CD4-positive, alpha-beta T cell treated with Interleukin-12 subunit alpha and Interleukin-12 subunit beta, for 1 hour (primary cell): ENCODE measurements around the gene MEST.
"Not testable (repeated sequence)": the region's sequence is repeated elsewhere in the genome, so short reads cannot be mapped to it uniquely, and the experiment has no call there.

Source experiments
- DNase-seq: peaks from one replicate; pipeline ENCODE4 v3.0.0-alpha.2; 2020

MEST gene

DNA sequence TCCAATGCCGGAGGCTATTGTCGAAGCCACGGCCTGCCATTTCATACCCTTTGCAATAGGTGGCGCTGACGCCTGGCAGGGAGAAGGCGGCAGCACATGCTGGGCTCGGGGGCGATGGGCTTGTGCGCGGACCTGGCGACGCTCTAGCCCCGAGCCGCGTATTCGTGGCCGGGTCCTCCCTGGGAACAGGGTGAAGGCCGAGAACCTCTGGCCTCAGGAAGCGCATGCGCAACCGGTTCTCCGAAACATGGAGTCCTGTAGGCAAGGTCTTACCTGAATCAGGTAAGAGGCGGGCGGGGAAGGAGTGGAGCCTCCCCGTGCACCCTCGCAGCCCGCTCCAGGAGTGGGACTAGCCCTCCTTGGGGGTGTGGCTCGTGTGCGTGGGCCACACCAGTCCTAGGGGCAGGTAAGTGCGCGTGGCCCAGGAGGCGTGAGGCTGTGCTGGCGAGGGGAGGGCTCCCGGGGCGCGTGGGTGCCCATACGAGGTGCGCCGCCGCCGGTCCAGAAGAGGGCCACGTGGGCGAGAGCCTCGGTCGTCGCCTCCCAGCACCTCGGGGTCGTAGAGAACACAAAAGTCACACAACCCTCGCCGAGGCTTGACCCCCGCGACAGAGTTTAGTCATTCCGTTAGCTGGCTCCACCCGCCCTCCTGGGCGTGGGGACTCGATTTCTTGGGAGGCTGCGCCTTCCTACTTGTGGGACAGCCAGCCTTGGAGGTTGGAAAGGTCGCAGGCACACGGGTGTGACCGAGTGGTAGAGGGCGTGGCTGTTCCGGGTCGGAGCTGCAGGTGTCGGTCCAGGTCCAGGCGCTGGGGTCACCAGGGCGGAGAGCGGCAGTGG lies 5.6 kb upstream of the MEST start:
- DNase-seq: peak; percentile 65

DNA sequence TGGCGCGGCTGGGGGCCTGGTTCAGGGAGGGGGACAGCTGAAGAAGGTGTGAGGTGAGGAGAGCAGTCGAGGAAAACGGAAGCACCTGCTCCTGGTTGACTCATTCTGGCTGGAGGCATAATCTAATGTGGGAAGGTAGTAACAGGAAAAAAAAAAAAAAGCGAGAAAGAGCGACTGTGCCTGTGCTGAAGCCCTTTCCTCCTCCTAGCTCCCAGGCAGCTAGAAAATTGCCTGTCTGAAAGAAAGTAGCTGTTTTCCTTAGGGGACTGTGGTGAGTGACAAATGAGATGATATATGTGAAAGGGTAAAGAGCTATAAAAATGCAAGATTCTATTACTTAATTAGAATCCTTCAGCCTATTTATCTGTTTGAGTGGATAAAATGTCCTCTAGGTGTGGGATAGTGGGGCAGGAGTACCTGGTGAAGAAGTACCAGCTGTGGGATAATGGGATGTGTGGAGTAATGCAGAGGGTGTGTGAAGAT lies 4.9 kb upstream of the MEST start:
- no peak for DNase-seq

DNA sequence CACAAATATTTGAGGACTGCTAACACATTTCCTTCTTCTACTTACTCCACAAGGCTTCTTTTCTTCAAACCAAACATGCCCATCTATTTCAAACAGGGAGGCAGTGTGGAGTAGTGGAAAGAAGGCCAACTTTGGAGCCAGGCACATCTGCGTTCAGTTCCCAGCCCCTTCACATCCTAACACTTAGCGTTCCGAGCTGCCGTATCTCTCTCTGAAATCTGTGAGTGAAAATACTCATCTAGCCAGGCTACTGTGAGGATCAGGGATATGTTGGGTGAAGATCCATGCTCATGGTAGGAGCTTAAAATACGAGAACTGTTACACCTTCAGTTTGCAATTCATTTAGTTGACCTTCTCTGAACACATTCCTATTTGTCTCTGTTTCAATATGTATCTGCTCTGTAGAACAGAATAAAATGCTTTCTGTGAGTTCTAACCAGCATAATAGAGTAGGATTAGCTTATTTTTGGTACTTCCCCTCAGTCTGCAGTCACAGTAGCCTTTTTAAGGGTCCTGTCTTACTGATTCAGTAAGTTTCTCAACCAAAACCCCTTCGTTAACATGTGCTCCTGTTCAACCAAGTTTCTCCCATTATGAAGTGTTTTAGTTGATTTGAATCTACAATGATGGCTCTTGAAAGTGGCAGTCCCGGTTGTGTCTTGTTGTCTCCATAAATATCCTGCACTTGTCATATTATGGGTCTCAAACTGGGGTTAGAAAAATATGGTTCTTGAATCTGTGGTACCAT lies 3.3 kb upstream of the MEST start:
- no peak for DNase-seq

DNA sequence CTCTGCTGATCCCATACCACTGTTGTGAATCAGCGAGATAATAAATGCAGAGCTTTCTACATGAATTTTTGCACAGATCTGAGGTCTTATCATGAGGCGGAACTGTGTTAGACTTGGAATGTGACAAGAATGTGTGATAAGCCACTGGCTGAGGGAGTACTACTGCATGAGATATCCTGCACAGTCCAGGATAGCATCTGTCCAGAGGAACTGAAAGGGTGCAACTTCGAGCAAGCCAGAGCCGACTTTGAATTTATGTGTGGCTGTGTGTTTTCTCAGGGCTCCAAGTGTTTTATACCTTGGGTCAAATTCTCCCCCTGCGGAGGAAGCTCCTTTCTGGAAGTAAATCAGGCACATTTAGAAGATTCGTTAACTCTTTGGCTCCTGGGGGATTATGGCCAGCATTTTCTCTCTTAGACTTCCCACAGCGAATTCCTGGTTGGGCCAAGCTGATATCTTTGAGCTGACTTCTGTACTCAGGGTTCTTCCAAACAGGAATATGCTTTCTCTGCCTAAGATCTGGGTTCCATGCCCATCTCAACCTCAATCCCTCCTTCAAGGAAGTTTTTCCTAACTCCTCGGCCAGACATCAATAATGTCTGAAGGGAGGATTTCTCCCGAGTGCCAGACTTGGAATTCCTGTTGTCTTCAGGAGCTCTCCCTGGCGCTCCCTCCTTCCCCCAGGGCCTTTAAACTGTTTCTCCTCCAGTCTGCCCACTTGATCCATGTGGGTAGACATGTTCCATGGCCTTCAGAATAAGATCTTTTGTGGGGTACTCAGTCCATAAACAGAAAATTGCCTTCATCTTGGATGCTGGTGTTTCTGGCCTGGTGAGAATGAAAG lies 2.5 kb upstream of the MEST start:
- DNase-seq: no peak

DNA sequence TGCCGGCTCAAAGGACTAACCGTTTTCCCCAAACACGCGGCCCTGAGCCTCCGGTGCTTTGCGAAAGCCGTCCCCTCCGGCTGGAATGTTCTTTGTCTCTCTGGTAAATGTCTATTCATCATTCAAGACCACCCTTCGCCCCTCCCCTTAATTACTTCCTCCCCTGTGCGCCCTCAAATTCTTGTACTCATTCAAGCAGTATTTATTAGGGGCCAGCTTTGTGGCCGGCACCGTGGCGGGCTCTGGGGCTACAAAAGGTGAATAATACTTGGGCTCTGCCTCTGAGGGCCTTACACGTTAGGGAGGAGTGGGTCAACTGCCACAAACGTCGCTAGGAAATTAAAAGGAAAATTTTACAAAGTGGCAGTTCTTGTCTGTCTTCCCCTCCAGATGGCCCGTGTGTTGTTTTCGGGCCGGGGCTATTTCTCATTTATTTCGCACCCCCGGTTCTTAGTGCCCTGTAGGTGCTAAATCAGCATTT lies 1.5 kb upstream of the MEST start:
- DNase-seq: no peak

DNA sequence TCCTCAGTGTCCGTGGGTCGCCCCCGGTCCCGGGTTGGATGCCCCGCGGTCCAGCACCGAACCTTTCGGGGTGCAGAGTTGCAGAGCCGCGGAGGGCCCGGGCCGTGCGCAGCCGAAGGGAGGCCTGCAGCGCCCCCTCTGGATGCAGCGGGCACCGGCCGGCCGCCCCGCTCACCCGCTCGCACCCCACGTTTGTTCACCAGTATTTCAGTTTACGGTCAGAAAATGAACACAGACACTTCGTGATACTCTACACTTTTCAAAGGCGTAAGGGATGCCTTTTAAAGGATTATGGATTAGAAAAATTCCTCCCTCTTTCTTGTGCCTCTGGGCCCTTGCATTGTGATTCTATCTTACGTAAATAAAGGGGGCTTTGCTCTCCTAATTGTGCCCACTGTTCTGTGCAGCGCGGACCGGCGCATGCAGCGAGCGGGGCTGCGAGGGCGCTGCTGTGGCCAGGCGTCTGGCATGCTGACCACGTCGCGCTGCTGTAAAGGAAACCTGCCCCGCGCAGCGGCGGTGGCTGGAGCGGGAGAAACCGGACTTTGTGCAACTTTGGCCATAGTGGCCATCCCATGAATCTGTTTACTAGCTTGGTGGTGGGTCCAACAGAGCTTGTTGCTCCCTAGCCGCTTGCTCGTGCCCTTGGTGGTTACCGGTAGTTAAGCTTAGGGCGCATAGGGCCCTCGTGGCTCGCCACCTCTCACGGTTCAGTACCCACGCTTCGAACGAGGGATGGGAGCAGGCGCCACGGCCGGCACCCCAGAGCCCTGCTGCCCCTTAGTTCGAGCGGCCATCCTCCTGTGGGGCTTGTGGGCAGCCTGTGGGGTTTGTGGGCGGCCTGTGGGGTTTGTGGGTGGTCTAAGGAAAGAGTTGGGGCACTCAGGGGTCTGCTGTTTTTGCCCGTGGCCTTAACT lies 739 bp upstream of the MEST start:
- peak; percentile 13 for DNase-seq

DNA sequence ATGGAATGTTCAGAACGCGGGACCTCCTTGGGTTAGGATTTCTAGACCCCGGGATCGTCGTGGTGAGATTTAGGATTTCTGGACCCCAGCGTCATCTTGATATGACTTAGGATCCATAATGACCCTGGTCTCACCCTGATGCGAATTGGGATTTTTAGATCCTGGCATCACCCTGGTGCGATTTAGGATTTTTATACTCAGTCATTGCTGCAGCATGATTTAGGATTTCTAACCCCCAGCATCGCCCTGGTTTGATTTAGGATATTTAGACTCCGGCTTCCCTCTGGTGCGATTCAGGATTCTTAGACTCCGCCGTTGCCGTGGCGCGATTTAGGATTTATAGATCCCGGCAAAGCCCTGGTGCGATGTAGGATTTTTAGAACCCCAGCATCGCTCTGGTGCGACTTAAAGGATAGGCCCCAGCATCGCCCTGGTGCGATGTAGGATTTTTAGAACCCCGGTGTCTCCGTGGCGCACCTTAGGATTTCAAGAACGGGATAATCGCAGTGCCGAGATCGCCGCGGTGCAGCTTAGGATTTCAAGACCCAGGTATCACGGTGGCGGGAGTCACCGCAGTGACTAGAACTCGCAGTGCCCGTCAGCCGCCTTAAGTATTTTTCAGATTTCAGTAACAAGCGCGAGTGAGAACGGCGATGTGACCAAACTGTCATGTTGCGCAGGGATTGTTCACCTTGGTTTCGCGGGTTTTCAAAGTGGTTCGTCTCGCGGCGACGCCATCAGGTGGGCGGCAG lies 814 bp downstream of the MEST start:
- DNase-seq: no peak

DNA sequence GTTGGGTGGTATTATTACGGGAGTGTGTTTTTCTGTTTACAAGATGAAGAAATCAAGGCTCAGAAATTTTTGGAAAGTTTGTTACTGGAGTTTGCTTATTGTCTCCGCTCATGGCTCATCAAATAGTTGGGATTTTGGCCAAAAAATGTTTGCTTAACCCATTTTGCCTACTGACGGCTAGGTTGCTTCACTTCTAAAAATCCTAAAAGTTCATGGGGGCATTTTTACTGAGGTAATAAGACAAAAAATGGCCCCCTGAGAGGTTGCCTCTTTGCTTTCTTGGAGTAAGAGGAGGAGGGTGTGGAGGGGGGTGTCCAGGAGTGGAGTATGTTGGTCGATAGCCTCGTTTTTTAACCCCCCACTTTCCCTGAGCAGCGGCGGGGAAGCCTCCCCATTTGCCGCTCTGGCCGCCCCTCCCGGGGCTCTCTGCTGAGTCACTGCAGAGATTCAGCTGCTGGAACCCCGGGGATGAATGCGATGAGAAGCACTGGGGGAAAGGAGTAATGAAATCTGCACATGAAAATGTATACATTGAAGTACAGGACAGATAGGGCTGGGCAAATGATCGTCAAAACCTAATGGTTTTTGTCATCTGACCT lies 1.5 kb downstream of the MEST start:
- DNase-seq: no peak

DNA sequence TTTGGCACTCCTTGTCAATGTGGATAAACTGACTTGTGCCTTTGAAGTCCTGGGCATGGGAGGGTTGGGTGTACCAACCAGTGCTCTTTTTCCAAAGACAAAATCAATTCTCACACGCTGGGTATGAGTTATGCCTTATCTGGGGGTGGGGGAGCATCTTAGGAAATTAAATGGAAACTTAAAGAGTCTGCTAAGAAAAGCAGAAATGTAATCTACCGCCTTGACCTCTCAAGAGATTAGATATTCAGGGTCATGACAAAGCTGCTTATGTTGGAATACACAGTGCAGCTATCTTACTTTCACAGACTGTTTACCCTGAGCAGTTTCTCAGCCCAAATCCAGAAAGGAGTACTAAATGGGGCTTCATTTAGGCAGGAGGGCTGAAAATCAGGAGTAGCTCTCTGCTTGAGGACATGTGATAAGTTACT lies 2.6 kb downstream of the MEST start:
- DNase-seq: no peak

DNA sequence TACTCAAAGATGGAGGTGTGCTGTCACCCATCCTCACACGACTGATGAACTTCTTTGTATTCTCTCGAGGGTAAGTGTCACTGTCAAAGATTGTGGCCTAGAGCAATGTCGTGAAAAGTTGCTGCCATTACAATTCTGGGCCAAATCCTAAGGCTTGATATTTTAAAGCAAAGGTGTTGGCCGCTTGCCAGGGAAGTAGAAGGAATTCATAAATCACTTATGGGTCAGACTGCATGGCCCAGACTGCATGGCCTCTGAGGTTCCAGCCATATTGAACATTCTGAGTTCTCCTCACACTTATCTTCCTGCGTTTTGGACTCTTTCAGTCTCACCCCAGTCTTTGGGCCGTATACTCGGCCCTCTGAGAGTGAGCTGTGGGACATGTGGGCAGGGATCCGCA lies 8.6 kb downstream of the MEST start:
- DNase-seq: no peak

DNA sequence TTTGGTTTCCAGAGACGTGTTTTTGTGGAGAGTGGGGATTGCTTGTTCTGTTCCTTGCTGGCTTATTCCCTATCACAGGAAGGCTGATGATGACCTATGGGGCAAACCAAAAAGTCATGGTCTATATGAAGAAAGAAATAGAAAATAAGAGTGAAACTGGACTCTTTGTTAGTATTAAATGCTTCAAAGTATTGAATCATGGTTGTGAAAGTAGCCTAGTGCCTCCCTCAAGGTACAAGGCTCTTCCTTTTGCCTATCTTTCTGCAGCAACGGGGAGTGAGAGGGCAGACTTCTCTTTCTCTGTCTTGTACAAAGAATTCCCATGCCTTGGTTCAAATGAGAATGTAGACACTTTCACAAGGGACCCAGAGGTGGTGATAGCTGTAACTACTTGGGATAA lies 9.0 kb downstream of the MEST start:
- DNase-seq: no peak

DNA sequence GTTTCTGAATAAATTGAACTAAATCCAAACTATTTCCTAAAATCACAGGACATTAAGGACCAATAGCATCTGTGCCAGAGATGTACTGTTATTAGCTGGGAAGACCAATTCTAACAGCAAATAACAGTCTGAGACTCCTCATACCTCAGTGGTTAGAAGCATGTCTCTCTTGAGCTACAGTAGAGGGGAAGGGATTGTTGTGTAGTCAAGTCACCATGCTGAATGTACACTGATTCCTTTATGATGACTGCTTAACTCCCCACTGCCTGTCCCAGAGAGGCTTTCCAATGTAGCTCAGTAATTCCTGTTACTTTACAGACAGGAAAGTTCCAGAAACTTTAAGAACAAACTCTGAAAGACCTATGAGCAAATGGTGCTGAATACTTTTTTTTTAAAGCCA lies 13.9 kb downstream of the MEST start:
- DNase-seq: no peak

DNA sequence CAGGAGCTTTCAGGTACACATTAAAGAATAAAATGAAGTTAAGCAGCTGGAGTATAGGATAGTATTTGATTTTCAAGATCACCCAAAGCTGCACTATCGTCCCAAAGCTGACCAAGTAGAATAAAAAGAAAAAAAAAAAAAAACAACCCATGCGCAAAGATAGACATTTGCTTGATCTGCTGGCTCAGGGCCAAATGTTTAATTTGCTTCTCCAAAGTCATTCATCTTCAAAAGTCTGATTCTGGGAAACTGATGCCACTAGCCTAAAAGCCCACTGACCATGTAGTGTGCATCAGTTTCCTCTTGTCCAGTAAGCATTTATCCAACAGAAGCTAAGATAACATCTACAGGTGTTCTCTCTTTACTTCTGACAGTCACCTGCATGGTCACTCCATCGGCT lies 14.5 kb downstream of the MEST start:
- no peak for DNase-seq

DNA sequence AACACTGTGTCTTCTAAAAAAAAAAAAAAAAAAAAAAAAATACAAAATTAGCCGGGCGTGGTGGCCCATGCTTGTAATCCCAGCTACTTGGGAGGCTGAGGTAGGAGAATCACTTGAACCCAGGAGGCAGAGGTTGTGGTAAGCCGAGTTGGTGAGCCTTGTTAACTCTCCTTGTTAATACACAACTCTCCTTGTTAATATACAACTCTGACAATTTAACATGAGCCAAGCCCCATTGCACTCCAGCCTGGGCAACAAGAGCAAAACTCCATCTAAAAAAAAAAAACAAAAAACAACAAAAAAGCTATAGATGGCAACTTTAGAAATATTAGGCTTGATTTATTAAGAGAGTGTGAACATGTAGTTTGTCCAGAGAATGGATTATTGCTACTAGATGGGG lies 20.2 kb downstream of the MEST start:
- not testable (repeated sequence) for DNase-seq

DNA sequence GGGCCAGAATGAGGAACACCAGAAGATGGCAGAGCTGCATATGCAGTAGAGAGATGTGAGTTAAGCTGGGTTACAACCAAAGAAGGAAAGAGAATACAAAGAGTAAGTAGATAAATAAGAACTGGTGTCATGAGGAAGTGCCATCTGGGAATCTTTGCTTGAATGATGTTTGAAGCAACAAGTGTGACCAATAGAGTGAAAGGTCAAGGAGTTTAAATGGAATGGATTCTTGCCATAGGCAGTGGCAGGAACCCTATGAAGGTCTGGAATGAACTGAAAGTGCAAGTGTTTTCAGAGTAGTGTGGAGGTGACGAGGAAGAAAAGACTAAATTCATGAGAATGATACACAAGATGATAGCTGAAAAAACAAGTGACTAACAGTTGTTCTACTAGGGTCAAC lies 21.6 kb downstream of the MEST start:
- DNase-seq: no peak

DNA sequence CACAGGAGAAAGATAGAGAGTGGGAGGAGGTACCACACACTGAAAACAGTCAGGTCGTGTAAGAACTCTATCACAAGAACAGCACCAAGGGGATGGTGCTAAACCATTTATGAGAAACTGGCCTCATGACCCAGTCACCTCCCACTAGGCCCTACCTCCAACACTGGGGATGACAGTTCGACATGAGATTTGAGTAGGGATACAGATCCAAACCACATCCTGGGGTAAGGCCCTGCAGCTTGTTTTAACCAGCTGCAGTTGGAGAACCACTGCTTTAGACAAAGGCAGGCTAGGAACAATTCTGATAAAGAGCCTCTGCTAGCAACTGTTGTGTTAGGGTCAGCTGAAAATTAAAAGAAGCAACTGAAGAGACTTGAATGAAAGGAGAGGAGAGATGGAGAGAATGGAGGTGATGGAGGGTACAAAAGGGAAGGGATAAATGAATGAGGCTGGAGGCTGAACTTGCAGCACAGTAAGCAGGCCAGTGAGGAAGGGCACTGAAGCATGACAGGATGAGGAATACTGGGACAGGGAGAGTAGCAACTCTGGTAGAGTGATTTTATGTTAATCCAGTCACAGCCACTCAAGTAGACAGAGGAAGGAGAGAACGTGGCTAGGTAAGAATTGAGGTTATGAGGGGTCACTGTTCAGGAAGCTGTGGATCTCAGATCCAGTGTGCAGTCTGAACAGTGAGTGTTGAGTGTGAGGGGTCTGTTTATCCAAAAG lies 23.6 kb downstream of the MEST start:
- DNase-seq: no peak

DNA sequence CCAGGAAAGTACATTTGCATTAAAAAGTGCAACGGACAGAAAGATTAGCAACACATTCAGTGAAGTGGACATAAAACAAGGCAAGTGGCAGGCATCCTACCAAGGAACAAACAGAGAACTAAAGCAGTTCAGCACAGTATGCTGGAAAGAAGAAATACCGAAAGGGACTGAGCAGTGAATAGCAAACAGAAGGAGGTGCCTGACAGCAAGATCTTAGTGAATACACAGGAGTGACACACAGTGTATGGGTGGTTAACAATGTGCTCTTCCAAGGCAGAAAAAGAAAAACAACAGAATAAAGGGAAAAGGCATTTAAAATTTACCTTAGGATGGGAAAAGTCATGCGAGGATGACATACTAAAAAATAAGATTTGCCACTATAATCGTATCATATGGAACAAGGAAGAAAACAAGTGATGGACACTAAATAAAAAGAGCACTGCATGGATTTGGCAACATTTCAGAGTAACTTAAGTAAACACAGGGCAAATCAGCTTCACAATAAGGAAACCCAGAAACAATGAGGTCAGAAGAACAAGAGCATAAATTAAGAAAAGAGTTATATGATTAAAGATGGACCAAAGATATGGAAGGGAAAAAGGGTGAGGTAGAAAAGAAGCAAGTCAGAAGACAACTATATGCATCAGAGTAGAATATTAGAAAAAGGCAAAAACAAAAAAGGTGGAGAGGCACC lies 29.5 kb downstream of the MEST start:
- no peak for DNase-seq

DNA sequence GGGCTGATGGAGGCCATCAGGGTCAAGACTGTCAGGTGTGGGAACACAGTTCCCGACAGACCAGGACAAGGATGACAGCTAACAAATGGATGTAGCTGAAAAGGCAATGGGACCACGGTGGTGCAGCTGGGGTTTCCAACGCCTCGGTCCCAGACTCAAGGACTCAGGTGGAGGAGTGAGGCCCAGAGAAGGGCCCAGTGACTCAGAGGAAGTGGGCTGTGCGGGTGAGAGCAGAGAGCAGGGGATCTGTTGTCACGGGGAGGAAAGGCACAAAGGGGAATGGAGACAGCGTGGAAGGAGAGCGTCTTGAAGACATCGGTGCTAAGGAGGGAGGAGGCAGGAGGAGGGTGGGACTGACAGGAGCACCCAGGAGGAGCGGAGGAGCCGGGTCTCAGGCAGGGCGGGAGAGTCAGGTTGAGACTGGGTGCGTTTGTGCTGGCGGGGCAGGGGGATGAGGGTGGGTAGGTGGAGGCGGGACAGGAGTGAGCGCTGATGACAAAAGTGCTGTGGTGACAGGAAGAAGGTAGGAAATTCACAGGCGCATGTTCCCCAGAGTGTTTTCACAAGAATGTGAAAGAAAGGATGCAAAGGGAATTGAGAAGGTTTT lies 31.7 kb downstream of the MEST start:
- not testable (repeated sequence) for DNase-seq

DNA sequence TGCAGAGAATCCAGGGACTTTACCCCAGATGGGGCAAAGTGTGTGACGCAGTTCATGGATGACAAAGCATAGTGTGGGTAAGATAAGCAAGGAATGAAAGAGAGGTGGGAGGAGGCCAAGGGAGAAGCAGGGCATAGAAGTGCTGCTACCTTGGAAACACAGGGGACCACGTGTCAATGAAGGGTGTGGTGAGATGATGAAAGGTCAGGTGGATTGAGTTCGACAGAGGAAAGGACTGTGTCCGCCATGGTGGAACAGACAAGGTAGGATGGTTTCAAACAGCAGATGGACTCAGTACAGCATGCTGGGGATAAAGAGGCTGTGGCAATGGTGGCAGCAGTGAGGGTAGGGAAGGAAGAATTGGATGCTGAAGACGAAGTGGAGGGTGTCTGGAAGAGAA lies 32.7 kb downstream of the MEST start:
- no peak for DNase-seq
